H9 (cell line): Measurements from ENCODE around the gene PRELID1. TPM values are rescaled to one million over a fixed set of nuclear protein-coding genes. Genes with fewer than 3 reads are reported as not detected.
"Not testable (repeated sequence)": the region's sequence is repeated elsewhere in the genome, so short reads cannot be mapped to it uniquely, and the experiment has no call there.

Experiments used
- DNase-seq: peaks from one replicate; pipeline ENCODE4 v3.0.0-alpha.2; 2017
- H2AFZ ChIP-seq: one replicate; pipeline ENCODE4 v1.6.1; 2013; ENCODE audit warnings: mild to moderate bottlenecking, low read length, control low read depth, moderate library complexity
- H2AK5ac ChIP-seq: 2 replicates; pipeline ENCODE4 v1.6.1; 2013; ENCODE audit warnings: low read length, control low read depth, mixed read lengths; ENCODE audit not compliant: insufficient read length
- H2BK120ac ChIP-seq: one replicate; pipeline ENCODE4 v1.6.1; 2013; ENCODE audit warnings: low read depth, mild to moderate bottlenecking, low read length, control low read depth, inconsistent platforms; ENCODE audit not compliant: poor library complexity, severe bottlenecking
- H2BK12ac ChIP-seq: 2 replicates; pipeline ENCODE4 v1.6.1; 2013; ENCODE audit warnings: low read length, control low read depth, mixed read lengths, low read depth; ENCODE audit not compliant: insufficient read length
- H2BK15ac ChIP-seq: 2 replicates; pipeline ENCODE4 v1.6.1; 2013; ENCODE audit warnings: low read depth, low read length, control low read depth
- H2BK20ac ChIP-seq: one replicate; pipeline ENCODE4 v1.6.1; 2013; ENCODE audit warnings: low read depth, mild to moderate bottlenecking, low read length, control low read depth, inconsistent platforms; ENCODE audit not compliant: poor library complexity, severe bottlenecking
- H2BK5ac ChIP-seq: 2 replicates; pipeline ENCODE4 v1.6.1; 2013; ENCODE audit warnings: low read length, control low read depth, mixed read lengths; ENCODE audit not compliant: insufficient read length
- H3K14ac ChIP-seq: 2 replicates; pipeline ENCODE4 v1.6.1; 2013; ENCODE audit warnings: low read length, control low read depth; ENCODE audit not compliant: insufficient read depth
- H3K18ac ChIP-seq: 2 replicates; pipeline ENCODE4 v1.6.1; 2013; ENCODE audit warnings: low read depth, mild to moderate bottlenecking, mixed read lengths, low read length, control low read depth; ENCODE audit not compliant: insufficient read length
- H3K23ac ChIP-seq: 2 replicates; pipeline ENCODE4 v1.6.1; 2013; ENCODE audit warnings: low read length, control low read depth, mixed read lengths, low read depth; ENCODE audit not compliant: insufficient read length
- H3K23me2 ChIP-seq: 2 replicates; pipeline ENCODE4 v1.6.1; 2013; ENCODE audit warnings: low read depth, mild to moderate bottlenecking, mixed read lengths, low read length, control low read depth; ENCODE audit not compliant: insufficient read length, poor library complexity, severe bottlenecking
- H3K27ac ChIP-seq: 2 replicates; pipeline ENCODE4 v1.5.1; 2013; ENCODE audit warnings: low read length, control low read depth, mixed read lengths, low read depth; ENCODE audit not compliant: insufficient read length
- H3K27me3 ChIP-seq: 2 replicates; pipeline ENCODE4 v1.6.1; 2013; ENCODE audit warnings: low read length, control low read depth, inconsistent platforms; ENCODE audit not compliant: insufficient read depth
- H3K4ac ChIP-seq: 2 replicates; pipeline ENCODE4 v1.6.1; 2013; ENCODE audit warnings: low read depth, mild to moderate bottlenecking, control low read depth, inconsistent platforms, low read length, moderate library complexity
- H3K4me1 ChIP-seq: 2 replicates; pipeline ENCODE4 v1.6.1; 2013; ENCODE audit warnings: low read length, control low read depth, inconsistent platforms; ENCODE audit not compliant: insufficient read depth
- H3K4me2 ChIP-seq: 2 replicates; pipeline ENCODE4 v1.6.1; 2013; ENCODE audit warnings: low read length, control low read depth, mixed read lengths; ENCODE audit not compliant: insufficient read length, insufficient read depth
- H3K56ac ChIP-seq: 2 replicates; pipeline ENCODE4 v1.6.1; 2013; ENCODE audit warnings: low read depth, mild to moderate bottlenecking, mixed read lengths, low read length, control low read depth; ENCODE audit not compliant: insufficient read length
- H3K79me1 ChIP-seq: 2 replicates; pipeline ENCODE4 v1.6.1; 2013; ENCODE audit warnings: low read depth, mild to moderate bottlenecking, moderate library complexity, low read length, control low read depth, inconsistent platforms; ENCODE audit not compliant: insufficient read depth, poor library complexity, severe bottlenecking
- H3K79me2 ChIP-seq: 2 replicates; pipeline ENCODE4 v1.6.1; 2013; ENCODE audit warnings: low read length, control low read depth, inconsistent platforms; ENCODE audit not compliant: insufficient read depth
- H3K9ac ChIP-seq: 2 replicates; pipeline ENCODE4 v1.6.1; 2013; ENCODE audit warnings: low read length, control low read depth, mixed read lengths; ENCODE audit not compliant: insufficient read length; ENCODE audit errors: extremely low read depth
- H3K9me3 ChIP-seq: one replicate; pipeline ENCODE4 v1.6.1; 2013; ENCODE audit warnings: low read depth, low read length, inconsistent platforms; ENCODE audit not compliant: control insufficient read depth
- H3T11ph ChIP-seq: one replicate; pipeline ENCODE4 v1.6.1; 2013; ENCODE audit warnings: mild to moderate bottlenecking, low read length, control low read depth, inconsistent platforms
- H4K20me1 ChIP-seq: one replicate; pipeline ENCODE4 v1.6.1; 2013; ENCODE audit not compliant: control insufficient read depth, insufficient read length, insufficient read depth
- H4K5ac ChIP-seq: 2 replicates; pipeline ENCODE4 v1.6.1; 2013; ENCODE audit warnings: low read depth, mild to moderate bottlenecking, mixed read lengths, low read length, control low read depth; ENCODE audit not compliant: insufficient read length
- H4K8ac ChIP-seq: replicated peaks from 2 replicates; pipeline ENCODE4 v1.6.1; 2013; ENCODE audit warnings: low read length, control low read depth, mixed read lengths, low read depth; ENCODE audit not compliant: insufficient read length
- H4K91ac ChIP-seq: 2 replicates; pipeline ENCODE4 v1.6.1; 2013; ENCODE audit warnings: low read depth, mild to moderate bottlenecking, moderate library complexity, mixed read lengths, low read length, control low read depth; ENCODE audit not compliant: insufficient read length
- H3K27ac Mint-ChIP-seq, 3 experiments: 2 replicates in 2 of 3; 3 replicates in 1 of 3; pipeline ENCODE4 v1.8.0; 2020 to 2021; ENCODE audit warnings: mixed read lengths in 3 of 3, mild to moderate bottlenecking in 1 of 3, moderate library complexity in 1 of 3
- H3K27me3 Mint-ChIP-seq: 2 replicates; pipeline ENCODE4 v1.8.0; 2021; ENCODE audit warnings: low read depth, mild to moderate bottlenecking, moderate library complexity, mixed read lengths
- H3K36me3 Mint-ChIP-seq, 3 experiments: 2 replicates in 2 of 3; 3 replicates in 1 of 3; pipeline ENCODE4 v1.8.0; 2020 to 2021; ENCODE audit warnings: low read depth in 3 of 3, mixed read lengths in 3 of 3; ENCODE audit not compliant: insufficient read depth in 1 of 3
- H3K4me1 Mint-ChIP-seq, 2 experiments: 2 replicates each; pipeline ENCODE4 v1.8.0; 2020; ENCODE audit warnings: mixed read lengths in 2 of 2
- H3K4me3 Mint-ChIP-seq, 2 experiments: 2 replicates in 1 of 2; 3 replicates in 1 of 2; pipeline ENCODE4 v1.8.0; 2020 to 2021; ENCODE audit warnings: mild to moderate bottlenecking in 2 of 2, mixed read lengths in 2 of 2, moderate library complexity in 1 of 2
- H3K9me3 Mint-ChIP-seq, 2 experiments: 2 replicates in 1 of 2; 3 replicates in 1 of 2; pipeline ENCODE4 v1.8.0; 2020; ENCODE audit warnings: mild to moderate bottlenecking in 2 of 2, mixed read lengths in 2 of 2, moderate library complexity in 1 of 2
- WGBS: extraction: QIAGEN DNeasy Blood & Tissue Kit; methylation state at CpG from one replicate; pipeline ENCODE4 v1.1.7; 2013; ENCODE audit warnings: missing lambda C conversion rate, low lambda C conversion rate, mixed read lengths; ENCODE audit not compliant: insufficient read length; ENCODE audit errors: extremely low coverage; 5-methylcytosine and 5-hydroxymethylcytosine counted together
- total RNA-seq: library from RNA; stranded (reverse); gene quantifications from 2 replicates; pipeline ENCODE4 v1.2.1, GENCODE V29; 2021
- TF ChIP-seq, protein P1 (sequence below): fragments of 200-600 bp; sonication (generic); conservative IDR thresholded peaks from 3 replicates; pipeline ENCODE4 v1.8.0; 2021; ENCODE audit warnings: antibody characterized with exemption, mild to moderate bottlenecking

The PRELID1 gene
- total RNA-seq, 1 experiment from 2014 or later = 213 TPM

DNA sequence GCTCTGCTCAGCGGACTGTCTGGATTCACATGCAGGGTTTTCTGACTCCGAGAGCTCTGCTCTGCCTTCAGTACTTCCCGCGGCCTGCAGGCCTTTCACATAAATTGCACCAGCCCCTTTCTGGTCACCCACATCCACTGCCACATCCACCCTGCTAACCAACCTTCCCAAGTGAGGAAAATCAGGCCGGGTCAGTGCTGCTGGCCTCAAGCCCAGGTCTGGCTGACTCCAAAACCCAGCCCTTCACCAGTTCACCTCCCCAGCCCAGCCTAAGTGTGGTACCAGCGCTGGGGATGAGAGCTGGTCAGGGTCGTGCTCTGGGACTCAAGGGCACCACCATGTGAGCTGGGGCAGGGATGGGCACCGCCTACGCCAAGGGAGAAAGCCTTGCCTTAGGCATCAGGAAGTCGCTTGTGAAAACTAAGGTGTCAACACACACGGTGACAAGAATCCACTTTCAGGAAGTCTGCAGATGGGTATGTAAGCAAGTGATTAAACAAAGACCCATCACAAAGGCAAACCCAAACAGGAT is 35.6 kb downstream of the PRELID1 start:
- H3K79me1 ChIP-seq = no peaks in the 10 kb centered on the region
- H3K79me2 ChIP-seq = peaks cover 2% of the 10 kb centered on the region; the same call in 1 of the 2 replicates
- peaks cover 9 to 17% of the 10 kb centered on the region in 2 experiments for H3K4me1 Mint-ChIP-seq
- peak overlapping the region in 2 of 3 experiments; percentile 4 to 25; a peak in 1 of 7 replicates for H3K27ac Mint-ChIP-seq
- no peaks in the 10 kb centered on the region for H3K23me2 ChIP-seq
- TF ChIP-seq, protein P1, sequence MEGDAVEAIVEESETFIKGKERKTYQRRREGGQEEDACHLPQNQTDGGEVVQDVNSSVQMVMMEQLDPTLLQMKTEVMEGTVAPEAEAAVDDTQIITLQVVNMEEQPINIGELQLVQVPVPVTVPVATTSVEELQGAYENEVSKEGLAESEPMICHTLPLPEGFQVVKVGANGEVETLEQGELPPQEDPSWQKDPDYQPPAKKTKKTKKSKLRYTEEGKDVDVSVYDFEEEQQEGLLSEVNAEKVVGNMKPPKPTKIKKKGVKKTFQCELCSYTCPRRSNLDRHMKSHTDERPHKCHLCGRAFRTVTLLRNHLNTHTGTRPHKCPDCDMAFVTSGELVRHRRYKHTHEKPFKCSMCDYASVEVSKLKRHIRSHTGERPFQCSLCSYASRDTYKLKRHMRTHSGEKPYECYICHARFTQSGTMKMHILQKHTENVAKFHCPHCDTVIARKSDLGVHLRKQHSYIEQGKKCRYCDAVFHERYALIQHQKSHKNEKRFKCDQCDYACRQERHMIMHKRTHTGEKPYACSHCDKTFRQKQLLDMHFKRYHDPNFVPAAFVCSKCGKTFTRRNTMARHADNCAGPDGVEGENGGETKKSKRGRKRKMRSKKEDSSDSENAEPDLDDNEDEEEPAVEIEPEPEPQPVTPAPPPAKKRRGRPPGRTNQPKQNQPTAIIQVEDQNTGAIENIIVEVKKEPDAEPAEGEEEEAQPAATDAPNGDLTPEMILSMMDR = no peak
- H3K18ac ChIP-seq = no peak overlapping the region
- H2BK12ac ChIP-seq = no peak overlapping the region
- no peaks in the 10 kb centered on the region; the same call in 1 of the 2 replicates for H3K27me3 Mint-ChIP-seq
- H3K9ac ChIP-seq = no peak overlapping the region
- H4K91ac ChIP-seq = no peak overlapping the region
- H3K36me3 Mint-ChIP-seq = peaks cover 22 to 57% (median 50%) of the 10 kb centered on the region in 3 experiments; a peak in 6 of 7 replicates
- H2BK5ac ChIP-seq = no peak overlapping the region
- no peak overlapping the region for H3T11ph ChIP-seq
- no peak overlapping the region for H2BK120ac ChIP-seq
- H3K4me2 ChIP-seq = no peak overlapping the region
- H2BK15ac ChIP-seq = no peak overlapping the region
- H2BK20ac ChIP-seq = no peak overlapping the region
- no peaks in the 10 kb centered on the region for H3K9me3 Mint-ChIP-seq
- H2AFZ ChIP-seq = no peak overlapping the region
- H3K9me3 ChIP-seq = no peaks in the 10 kb centered on the region
- H4K5ac ChIP-seq = no peak overlapping the region
- H3K56ac ChIP-seq = no peak overlapping the region
- no peaks in the 10 kb centered on the region for H3K27me3 ChIP-seq
- peaks cover 6% of the 10 kb centered on the region; the same call in 1 of the 2 replicates for H3K4me1 ChIP-seq
- no peak overlapping the region for H2AK5ac ChIP-seq
- no peak overlapping the region for H3K23ac ChIP-seq
- H4K8ac ChIP-seq = no peak overlapping the region
- H3K14ac ChIP-seq = no peak overlapping the region
- no peak overlapping the region for H3K27ac ChIP-seq
- no peak overlapping the region for H3K4me3 Mint-ChIP-seq
- no peak for DNase-seq
- whole genome bisulfite sequencing = no CpG with 5 or more reads among the region's 11 CpGs
- H4K20me1 ChIP-seq = no peaks in the 10 kb centered on the region
- H3K4ac ChIP-seq = no peak overlapping the region

DNA sequence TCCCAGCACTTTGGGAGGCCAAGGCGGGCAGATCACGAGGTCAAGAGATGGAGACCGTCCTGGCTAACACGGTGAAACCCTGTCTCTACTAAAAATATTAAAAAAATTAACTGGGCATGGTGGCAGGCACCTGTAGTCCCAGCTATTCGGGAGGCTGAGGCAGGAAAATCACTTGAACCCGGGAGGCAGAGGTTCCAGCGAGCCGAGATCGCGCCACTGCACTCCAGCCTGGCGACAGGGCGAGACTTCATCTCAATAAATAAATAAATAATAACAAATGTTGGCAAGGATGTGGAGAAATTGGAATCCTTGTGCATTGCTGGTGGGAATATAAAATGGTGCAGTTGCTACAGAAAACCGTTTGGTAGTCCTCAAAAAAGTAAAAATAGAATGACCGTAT is 39.4 kb downstream of the PRELID1 start:
- not testable (repeated sequence) for H4K8ac ChIP-seq, H3K4me2 ChIP-seq, H2BK5ac ChIP-seq, H4K91ac ChIP-seq, H3K27me3 ChIP-seq, H3K9ac ChIP-seq, H2BK15ac ChIP-seq, H2AFZ ChIP-seq, H3K14ac ChIP-seq, H3K79me2 ChIP-seq, H3K23me2 ChIP-seq, H2BK120ac ChIP-seq, H3K4ac ChIP-seq, H3K27me3 Mint-ChIP-seq, H2BK12ac ChIP-seq, H3K18ac ChIP-seq, H3K79me1 ChIP-seq, H3K27ac Mint-ChIP-seq, H3K23ac ChIP-seq, DNase-seq, H4K5ac ChIP-seq, H2AK5ac ChIP-seq, H3K4me3 Mint-ChIP-seq, H3K4me1 ChIP-seq, H3T11ph ChIP-seq, H3K56ac ChIP-seq, H3K9me3 Mint-ChIP-seq, H3K9me3 ChIP-seq, H2BK20ac ChIP-seq, H4K20me1 ChIP-seq, H3K27ac ChIP-seq
- WGBS = no CpG with 5 or more reads among the region's 14 CpGs
- Mint-ChIP-seq H3K4me1 (peaks cover 0 to 11% of the 10 kb centered on the region in 2 experiments; a peak in 2 of 4 replicates), H3K36me3 (peaks cover 10 to 41% (median 35%) of the 10 kb centered on the region in 3 experiments; a peak in 6 of 7 replicates)
